IPS-15b (cell line): ENCODE data around the gene EHD1.

ENCODE experiments used
- H3K27me3 ChIP-seq: one replicate; pipeline ENCODE4 v1.6.1; 2013; ENCODE audit warnings: low read length; ENCODE audit not compliant: control insufficient read depth, insufficient read depth
- H3K36me3 ChIP-seq: one replicate; pipeline ENCODE4 v1.6.1; 2013; ENCODE audit warnings: low read length; ENCODE audit not compliant: control insufficient read depth, insufficient read depth
- H3K4me1 ChIP-seq: one replicate; pipeline ENCODE4 v1.6.1; 2013; ENCODE audit warnings: mild to moderate bottlenecking, low read length; ENCODE audit not compliant: control insufficient read depth, insufficient read depth
- H3K4me3 ChIP-seq: one replicate; pipeline ENCODE4 v1.5.1; 2013; ENCODE audit warnings: low read depth, low read length
- H3K9ac ChIP-seq: one replicate; pipeline ENCODE4 v1.6.1; 2013; ENCODE audit warnings: low read depth, mild to moderate bottlenecking, low read length
- H3K9me3 ChIP-seq: one replicate; pipeline ENCODE4 v1.6.1; 2013; ENCODE audit warnings: mild to moderate bottlenecking, low read length; ENCODE audit not compliant: control insufficient read depth, insufficient read depth

Gene EHD1

GRCh38 chr11:64839887-64840782 lies 38.3 kb downstream of the EHD1 start:
- no peaks in the 10 kb centered on the region for H3K27me3 ChIP-seq
- peaks cover 5% of the 10 kb centered on the region for H3K4me1 ChIP-seq
- H3K4me3 ChIP-seq: no peak overlapping the region
- H3K9me3 ChIP-seq: no peaks in the 10 kb centered on the region
- peaks cover 40% of the 10 kb centered on the region for H3K36me3 ChIP-seq
- H3K9ac ChIP-seq: no peak overlapping the region

GRCh38 chr11:64839335-64839734 lies 39.1 kb downstream of the EHD1 start:
- H3K27me3 ChIP-seq: no peaks in the 10 kb centered on the region
- H3K9me3 ChIP-seq: no peaks in the 10 kb centered on the region
- no peak overlapping the region for H3K4me3 ChIP-seq
- no peak overlapping the region for H3K9ac ChIP-seq
- peaks cover 44% of the 10 kb centered on the region for H3K36me3 ChIP-seq
- H3K4me1 ChIP-seq: peaks cover 5% of the 10 kb centered on the region

GRCh38 chr11:64838600-64839334 lies 39.7 kb downstream of the EHD1 start:
- Histone ChIP-seq H3K36me3 (peaks cover 49% of the 10 kb centered on the region), H3K27me3 (no peaks in the 10 kb centered on the region), H3K9ac (no peak overlapping the region), H3K9me3 (no peaks in the 10 kb centered on the region), H3K4me3 (no peak overlapping the region), H3K4me1 (peaks cover 5% of the 10 kb centered on the region)

- H3K4me1 ChIP-seq: peaks cover 5% of the 10 kb centered on the region
- peaks cover 57% of the 10 kb centered on the region for H3K36me3 ChIP-seq
- no peaks in the 10 kb centered on the region for H3K27me3 ChIP-seq
- H3K9ac ChIP-seq: no peak overlapping the region
- H3K4me3 ChIP-seq: no peak overlapping the region
- H3K9me3 ChIP-seq: no peaks in the 10 kb centered on the region
Observed at GRCh38 chr11:64837887-64838351, 40.5 kb downstream of the EHD1 start.

- Histone ChIP-seq H3K36me3 (peaks cover 65% of the 10 kb centered on the region), H3K4me3 (no peak overlapping the region), H3K9me3 (no peaks in the 10 kb centered on the region), H3K9ac (no peak overlapping the region), H3K27me3 (no peaks in the 10 kb centered on the region), H3K4me1 (no peaks in the 10 kb centered on the region)
Observed at GRCh38 chr11:64836448-64837072, 41.9 kb downstream of the EHD1 start.

GRCh38 chr11:64835616-64836447 lies 42.6 kb downstream of the EHD1 start:
- Histone ChIP-seq H3K9ac (no peak overlapping the region), H3K36me3 (peaks cover 67% of the 10 kb centered on the region)

GRCh38 chr11:64834723-64835615 lies 43.5 kb downstream of the EHD1 start:
- Histone ChIP-seq H3K4me1 (no peaks in the 10 kb centered on the region), H3K9ac (no peak overlapping the region)

More at GRCh38 chr11:64835616-64836447, 42.6 kb downstream of the EHD1 start:
- no peak overlapping the region for H3K4me3 ChIP-seq
- H3K9me3 ChIP-seq: no peaks in the 10 kb centered on the region
- H3K4me1 ChIP-seq: no peaks in the 10 kb centered on the region
- no peaks in the 10 kb centered on the region for H3K27me3 ChIP-seq

GRCh38 chr11:64834031-64834722 lies 44.2 kb downstream of the EHD1 start:
- H3K9ac ChIP-seq: no peak overlapping the region
- peaks cover 66% of the 10 kb centered on the region for H3K36me3 ChIP-seq
- no peaks in the 10 kb centered on the region for H3K4me1 ChIP-seq

More at GRCh38 chr11:64834723-64835615, 43.5 kb downstream of the EHD1 start:
- H3K9me3 ChIP-seq: no peaks in the 10 kb centered on the region
- peaks cover 65% of the 10 kb centered on the region for H3K36me3 ChIP-seq
- no peaks in the 10 kb centered on the region for H3K27me3 ChIP-seq
- no peak overlapping the region for H3K4me3 ChIP-seq

GRCh38 chr11:64833509-64833908 lies 44.9 kb downstream of the EHD1 start:
- H3K4me1 ChIP-seq: no peaks in the 10 kb centered on the region
- H3K36me3 ChIP-seq: peaks cover 63% of the 10 kb centered on the region
- no peak overlapping the region for H3K4me3 ChIP-seq
- no peaks in the 10 kb centered on the region for H3K27me3 ChIP-seq
- H3K9me3 ChIP-seq: no peaks in the 10 kb centered on the region
- no peak overlapping the region for H3K9ac ChIP-seq

More at GRCh38 chr11:64834031-64834722, 44.2 kb downstream of the EHD1 start:
- no peak overlapping the region for H3K4me3 ChIP-seq
- no peaks in the 10 kb centered on the region for H3K27me3 ChIP-seq
- H3K9me3 ChIP-seq: no peaks in the 10 kb centered on the region

- Histone ChIP-seq H3K4me3 (no peak overlapping the region), H3K36me3 (peaks cover 63% of the 10 kb centered on the region), H3K9ac (no peak overlapping the region), H3K27me3 (no peaks in the 10 kb centered on the region), H3K4me1 (no peaks in the 10 kb centered on the region), H3K9me3 (no peaks in the 10 kb centered on the region)
Observed at GRCh38 chr11:64833198-64833502, 45.3 kb downstream of the EHD1 start.
